NCI-H774 (cell line): ENCODE results near the gene GSN.

Experiments
- DNase-seq: peaks from one replicate; lab custom pipeline; 2025; lab: John Stamatoyannopoulos, UW

The GSN gene

DNA sequence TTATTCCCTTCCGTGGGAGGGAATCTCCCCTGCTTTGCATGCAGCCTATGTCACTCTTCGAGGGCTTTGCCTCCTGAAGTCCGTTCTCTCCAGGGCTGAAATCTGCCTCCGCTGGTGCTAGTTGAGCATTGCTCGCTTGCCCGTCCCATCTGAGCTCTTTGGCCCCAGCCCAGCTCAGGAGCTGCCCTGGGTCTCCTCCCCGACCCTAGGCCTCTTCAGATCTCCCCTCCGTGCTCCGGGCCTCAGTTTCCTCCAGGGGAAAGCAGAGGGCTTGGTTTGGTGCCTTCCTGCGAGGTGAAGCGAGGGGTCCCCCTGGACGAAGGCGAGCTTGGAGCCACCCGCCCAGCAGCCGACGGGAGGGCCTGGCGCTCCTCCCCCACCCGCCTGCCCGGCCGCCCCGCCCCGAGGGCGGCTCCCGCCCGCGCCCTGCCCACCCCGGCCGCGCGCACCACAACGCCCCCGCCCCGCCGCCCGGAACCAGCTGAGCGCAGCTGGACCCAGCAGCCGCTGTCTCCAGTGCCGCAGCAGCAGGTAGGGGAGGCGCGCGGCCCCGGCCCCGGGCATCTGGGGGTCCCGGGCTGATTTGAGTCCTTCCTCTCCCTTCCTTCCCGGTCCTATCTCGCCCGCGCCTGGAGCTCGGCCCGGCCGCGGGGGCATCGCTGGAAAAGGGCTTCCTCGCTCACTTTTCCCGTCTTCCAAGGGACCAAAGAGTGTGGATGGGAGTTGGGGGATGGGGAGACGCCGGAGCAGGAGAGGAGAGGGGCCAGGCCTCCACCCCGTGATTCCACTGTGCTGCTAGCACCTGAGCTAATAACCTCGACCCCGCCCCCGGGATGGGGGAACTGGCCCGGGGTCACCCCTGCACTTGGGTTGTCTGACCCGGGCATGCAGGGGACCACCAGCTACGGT lies at the start of gene GSN:
GSN (plus strand) TSS at position 474 of the 909 bp plus-strand sequence. CDS start 33,810 bp downstream, outside the sequence.
- peak; percentile 66 for DNase-seq

DNA sequence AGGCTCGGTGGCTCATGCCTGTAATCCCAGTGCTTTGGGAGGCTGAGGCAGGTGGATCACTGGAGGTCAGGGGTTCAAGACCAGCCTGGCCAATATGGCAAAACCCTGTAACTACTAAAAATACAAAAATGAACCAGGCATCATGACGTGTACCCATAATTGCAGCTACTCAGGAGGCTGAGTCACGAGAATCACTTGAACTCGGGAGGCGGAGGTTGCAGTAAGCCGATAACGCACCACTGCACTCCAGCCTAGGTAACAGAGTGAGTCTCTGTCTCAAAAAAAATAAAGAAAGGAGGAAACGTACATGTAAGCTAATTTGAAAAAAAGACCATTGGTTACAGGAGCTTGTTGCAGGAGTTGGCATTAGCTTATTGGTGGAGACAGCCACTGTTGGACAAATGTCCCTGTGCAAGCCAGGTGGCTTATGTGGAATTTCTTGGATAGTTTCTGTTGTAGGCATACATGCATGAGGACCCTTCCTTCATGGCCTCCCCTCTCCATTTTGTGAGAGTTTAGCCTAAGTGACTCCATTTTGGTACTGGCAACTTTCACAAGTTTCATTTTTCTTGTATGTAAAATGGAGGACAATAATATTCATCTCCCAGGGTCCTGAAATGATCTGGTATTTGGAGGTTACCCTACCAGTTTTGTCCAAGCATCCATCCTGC lies 49.5 kb upstream of the GSN start:
- DNase-seq: no peak

DNA sequence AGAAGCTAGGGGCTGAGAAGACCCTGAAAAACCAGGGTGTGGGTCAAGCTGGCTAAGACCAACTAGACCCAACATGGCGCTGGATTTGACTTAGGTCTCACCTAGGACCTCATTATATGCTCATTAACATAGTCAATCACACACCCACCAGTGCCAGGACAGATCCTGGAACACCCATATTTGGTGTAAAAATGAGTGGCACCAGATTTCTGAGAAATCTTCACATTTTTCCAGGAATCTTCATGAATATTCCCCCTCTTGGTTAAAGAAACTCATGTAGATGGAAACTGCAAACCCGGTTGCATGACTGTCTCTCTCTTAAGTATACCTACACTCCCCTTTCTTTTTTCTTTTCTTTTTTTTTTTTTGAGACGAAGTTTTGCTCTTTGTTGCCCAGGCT lies 48.4 kb upstream of the GSN start:
- DNase-seq: no peak

DNA sequence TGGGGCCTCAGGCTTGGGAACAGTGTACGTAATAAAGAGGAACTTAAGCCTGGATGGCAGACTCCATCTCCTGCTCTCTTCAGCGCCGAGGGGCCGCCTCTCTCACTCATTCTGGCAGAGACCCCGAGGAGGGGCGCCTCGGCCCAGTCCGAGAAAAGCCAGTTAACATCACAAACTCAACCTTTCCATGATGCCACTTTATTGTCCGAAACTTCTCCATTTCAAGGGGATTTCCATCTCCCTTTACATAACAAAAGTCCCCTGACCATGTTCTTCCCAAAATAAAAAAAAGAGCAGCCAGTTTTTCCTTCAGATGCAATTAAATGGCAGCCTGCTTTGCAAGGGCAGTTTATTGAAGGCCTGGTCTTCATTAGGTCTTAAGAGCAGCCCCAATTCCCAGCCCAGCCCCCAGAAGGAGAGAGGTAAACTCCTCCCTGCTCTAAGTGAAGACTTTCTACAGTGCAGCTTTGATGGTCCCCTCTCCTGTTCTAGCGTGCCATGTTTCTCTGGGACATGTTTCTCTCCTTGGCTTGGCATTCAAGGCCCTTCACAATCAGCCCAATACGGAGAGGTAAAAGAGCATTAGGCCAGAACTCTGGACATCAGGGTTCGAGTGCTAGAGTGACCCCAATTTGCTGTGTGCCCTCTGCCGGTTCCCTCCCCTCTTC lies 46.8 kb upstream of the GSN start:
- DNase-seq: no peak

- no peak for DNase-seq
Measured at GRCh38 chr9:121221664-121222055, 46.3 kb upstream of the GSN start.

DNA sequence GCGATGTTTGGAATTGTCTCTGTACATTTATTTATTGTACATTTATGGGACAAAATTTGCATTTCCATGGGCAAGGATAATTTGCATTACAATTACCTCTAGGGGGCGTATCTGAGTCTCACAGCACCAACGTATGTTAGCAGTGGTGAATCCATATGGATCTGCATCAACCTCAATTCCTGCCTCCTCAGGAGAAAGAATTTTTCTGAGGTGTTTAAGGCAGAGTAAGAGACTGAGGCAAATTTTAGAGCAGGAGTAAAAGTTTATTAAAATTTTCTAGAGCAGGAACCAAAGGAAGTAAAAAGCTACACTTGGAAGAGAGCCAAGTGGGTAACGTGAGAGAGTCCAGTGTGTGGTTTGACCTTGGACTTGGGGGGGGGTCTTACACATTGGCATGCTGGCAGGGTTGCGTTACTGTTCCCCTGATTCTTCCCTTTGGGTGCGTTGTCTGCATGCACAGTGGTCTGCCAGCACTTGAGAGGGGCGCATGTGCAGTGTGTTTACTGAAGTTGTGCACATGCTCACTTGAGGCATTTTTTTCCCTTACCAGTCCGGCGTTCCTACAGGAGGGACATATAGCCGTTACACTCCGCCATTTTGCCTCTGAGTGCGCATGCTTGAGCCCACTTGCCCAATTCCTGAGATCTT lies 45.3 kb upstream of the GSN start:
- peak; percentile 49 for DNase-seq

- peak; percentile 38 for DNase-seq
Measured at GRCh38 chr9:121225240-121225639, 42.7 kb upstream of the GSN start.

- DNase-seq: no peak
Measured at GRCh38 chr9:121226175-121226574, 41.8 kb upstream of the GSN start.

DNA sequence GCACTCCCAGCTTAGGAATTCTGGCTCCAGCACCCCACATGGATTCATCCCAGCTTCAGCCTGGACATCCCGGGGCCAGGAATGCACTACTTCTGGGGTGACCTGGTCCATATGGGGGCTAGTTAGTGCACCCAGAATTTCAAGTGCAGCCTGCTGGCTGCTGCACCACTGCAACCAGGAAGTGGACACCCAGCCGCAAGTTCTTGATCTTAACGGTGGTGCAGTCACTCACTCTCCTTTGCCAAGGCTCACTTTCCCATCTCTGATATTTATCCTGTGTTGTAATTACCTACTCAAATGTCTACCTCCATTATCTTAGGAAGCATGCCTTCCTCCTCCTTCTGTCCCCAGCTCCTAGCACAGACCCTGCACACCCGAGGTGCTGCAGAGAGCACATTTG lies 40.1 kb upstream of the GSN start:
- no peak for DNase-seq

GRCh38 chr9:121230256-121230655 lies 37.7 kb upstream of the GSN start:
- DNase-seq: no peak

DNA sequence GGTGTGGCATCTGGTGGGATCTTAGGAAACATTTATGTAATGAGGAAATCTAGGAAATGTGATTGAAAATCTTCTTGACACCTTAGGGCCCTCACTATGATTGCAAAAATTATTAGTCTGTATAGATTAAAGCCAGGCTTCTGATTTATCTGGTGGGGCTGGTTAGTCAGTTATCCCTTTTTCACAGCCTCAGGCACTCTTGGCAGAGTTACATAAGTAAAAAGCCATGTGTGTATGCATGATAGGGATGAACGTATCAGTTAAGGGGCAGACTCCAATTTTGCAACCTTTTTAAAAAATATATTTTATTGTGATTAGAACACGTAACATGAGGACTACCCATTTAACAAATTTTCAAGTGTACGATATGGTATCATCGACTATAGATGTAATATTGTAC lies 35.7 kb upstream of the GSN start:
- DNase-seq: no peak

- no peak for DNase-seq
Measured at GRCh38 chr9:121233906-121234831, 33.8 kb upstream of the GSN start.

DNA sequence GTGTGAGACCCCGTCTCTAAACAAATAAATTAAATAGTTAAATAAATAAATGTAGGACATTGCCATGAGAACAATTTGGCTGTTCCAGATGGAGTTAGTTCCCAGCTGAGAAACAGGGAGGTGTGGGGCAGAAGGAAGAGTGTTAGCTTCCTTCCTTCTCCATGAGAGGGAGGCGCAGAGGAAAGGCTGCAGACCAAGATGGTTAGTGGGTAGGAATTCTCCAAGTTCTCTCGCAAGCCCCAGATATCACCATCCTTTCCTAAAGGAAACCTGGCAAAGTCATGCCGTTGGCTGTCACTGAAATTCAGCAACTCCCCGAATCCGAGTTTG lies 33.2 kb upstream of the GSN start:
- DNase-seq: no peak

DNA sequence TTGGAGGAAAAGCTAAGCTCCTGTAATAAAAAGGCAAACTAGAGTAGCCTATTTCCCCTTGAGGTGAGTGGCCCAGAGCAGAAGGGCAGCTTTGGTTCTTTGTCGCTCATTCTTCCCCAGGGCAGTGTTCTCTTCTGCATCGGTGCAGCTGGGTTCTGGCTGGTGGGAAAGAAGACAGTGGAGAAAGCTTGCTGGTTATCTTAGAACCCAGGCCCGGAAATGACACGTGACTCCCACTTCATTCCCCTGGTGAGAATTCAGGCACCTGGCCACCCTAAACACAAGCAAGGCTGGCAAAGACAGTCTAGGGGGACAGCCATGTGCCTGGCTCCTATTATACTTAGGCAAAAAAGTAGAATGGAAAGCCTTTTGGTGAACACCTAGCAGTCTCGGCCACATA lies 32.5 kb upstream of the GSN start:
- DNase-seq: no peak

DNA sequence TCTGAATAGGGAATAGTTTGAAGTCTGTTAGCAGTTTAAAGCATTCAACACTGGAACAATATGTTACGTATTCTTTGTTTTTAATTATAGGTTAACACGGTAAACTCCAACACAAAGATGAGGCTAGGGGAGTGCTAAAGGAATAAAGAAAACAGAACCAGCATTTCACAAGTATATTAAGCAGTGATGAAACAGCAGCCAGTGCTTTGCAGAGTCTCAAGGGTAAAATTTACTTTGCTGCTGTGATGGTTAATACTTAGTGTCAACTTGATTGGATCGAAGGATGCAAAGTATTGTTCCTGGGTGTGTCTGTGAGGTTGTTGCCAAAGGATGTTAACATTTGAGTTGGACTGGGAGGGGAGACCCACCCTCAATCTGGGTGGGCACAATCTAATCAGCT lies 30.0 kb upstream of the GSN start:
- no peak for DNase-seq

- no peak for DNase-seq
Measured at GRCh38 chr9:121239071-121239470, 28.9 kb upstream of the GSN start.

DNA sequence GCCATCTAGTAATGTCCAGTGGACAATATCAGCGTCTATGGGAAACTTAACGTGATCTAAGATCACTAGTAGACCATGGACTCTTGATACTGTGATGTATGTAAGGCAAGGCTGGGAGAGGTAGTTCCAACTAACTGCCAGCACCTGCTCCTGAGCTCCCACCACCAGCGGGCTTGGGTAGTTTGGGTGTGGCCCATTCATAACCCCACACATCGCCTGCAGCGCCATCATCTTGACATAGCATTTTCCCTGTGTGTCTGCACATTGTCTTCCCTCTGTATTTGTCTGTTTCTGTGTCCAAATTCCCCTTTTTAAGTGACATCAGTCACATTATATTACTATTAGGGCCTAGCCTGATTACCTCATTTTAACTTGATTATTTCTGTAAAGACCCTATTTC lies 28.1 kb upstream of the GSN start:
- no peak for DNase-seq

DNA sequence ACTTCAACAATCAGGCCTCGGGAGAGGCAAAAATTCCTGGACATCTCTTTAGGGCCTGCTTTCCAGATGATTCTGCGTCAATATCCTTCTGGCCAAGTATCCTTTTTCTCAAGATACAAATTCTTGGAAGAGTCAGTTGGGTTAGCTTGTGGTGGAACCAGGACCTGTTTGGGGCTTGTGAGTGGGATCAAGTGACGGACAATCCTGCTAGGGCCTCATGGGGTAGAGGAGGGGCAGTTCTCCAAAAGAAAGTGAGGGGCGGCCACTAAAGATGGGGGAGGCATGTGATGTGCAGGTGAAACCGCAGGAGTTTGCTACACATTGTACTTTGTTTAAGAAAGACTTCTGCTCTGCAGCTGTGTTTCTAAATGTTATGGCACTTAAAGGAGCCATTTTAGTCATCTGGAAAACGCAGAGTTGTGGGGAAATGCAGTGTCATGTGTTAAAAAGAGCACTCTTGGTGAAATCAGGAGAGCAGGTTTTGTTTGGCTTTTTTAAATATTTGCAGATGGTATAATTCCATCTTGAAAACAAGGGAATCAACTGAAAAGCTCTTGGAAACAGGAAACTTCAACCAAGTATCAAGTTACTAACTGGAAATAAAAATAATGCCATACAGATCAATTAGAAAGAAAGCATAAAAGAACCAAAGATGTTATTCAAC lies 27.4 kb upstream of the GSN start:
- no peak for DNase-seq

DNA sequence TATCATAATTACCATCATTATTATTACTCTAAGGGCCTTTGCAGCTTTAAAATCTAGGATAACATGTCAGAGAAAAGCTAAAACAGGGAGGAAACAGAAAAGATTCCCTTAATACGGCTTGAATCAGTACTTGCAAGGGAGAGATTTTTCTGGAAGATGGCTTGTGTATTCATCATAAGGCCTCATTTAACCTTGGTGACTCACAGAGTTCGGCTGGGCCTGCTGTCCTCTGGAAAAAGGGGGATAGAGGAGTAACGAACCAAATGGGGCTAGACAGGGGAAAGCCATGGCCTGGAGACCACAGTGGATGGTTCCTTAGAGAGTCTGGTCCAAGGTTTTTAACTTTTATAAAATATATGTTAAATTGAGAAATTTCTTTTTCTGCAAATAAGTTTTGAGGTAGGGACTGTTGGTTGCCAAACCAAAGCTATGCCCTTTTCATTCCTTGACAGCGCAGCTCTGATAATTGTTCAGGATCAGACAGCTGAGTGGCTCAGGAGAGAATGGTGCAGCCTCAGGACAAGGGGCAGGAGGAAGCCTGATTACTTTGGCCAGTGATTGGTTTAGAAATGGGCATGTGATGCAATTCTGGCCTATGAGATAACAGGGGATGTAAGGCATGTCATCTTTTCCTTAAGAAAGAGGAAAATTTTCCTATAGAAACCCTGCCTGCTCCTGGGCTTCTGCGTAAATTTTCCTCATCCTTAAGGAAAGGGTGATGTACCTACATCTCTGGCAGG lies 25.6 kb upstream of the GSN start:
- DNase-seq: no peak

- no peak for DNase-seq
Measured at GRCh38 chr9:121242959-121243346, 25.0 kb upstream of the GSN start.
